HEK293 (cell line): Measurements from ENCODE around the gene CCDC127.

ENCODE experiments used
- CTCF ChIA-PET: fragments of 350-600 bp; formaldehyde crosslinking; extraction: SDS; loops from one replicate; lab custom pipeline; 2021; ENCODE audit warnings: antibody characterized with exemption; lab: Yijun Ruan, JAX
- POLR2A ChIA-PET: fragments of 300-600 bp; formaldehyde crosslinking; extraction: SDS; loops from one replicate; lab custom pipeline; 2020; ENCODE audit warnings: antibody characterized with exemption, inconsistent platforms; lab: Yijun Ruan, JAX
- H3K27ac ChIP-seq: fragments of 200-500 bp; sonication (Bioruptor generic); 2 replicates; pipeline ENCODE4 v1.5.1; 2014; ENCODE audit warnings: low read depth, low read length, control low read depth, inconsistent platforms; ENCODE audit errors: extremely low read depth
- H3K36me3 ChIP-seq, 2 experiments: fragments of 200-500 bp in 1 of 2; sonication (Bioruptor generic) in 1 of 2; 1 replicate in 1 of 2; 2 replicates in 1 of 2; pipeline ENCODE4 v1.5.1; 2014 to 2017; ENCODE audit warnings: inconsistent platforms in 2 of 2, low read length in 2 of 2; ENCODE audit not compliant: control insufficient read depth in 2 of 2, insufficient read depth in 1 of 2
- H3K4me1 ChIP-seq: fragments of 200-500 bp; sonication (Bioruptor generic); 2 replicates; pipeline ENCODE4 v1.5.1; 2014; ENCODE audit warnings: mild to moderate bottlenecking, low read length, inconsistent platforms; ENCODE audit not compliant: control insufficient read depth, insufficient read depth
- H3K4me3 ChIP-seq: 2 replicates; pipeline ENCODE4 v1.5.1; 2011; ENCODE audit warnings: low read depth, mild to moderate bottlenecking, control low read depth, low read length, moderate library complexity
- H3K9me3 ChIP-seq: fragments of 200-500 bp; sonication (Bioruptor generic); 2 replicates; pipeline ENCODE4 v1.5.1; 2014; ENCODE audit warnings: low read depth, low read length, inconsistent platforms; ENCODE audit not compliant: control insufficient read depth, insufficient read depth
- KLF10 ChIP-seq: fragments of 450-650 bp; IDR thresholded peaks from 2 replicates; pipeline ENCODE4 v1.5.1; 2018; ENCODE audit warnings: missing biosample characterization, mild to moderate bottlenecking, missing genetic modification characterization
- OVOL3 ChIP-seq: fragments of 450-650 bp; formaldehyde crosslinking; IDR thresholded peaks from 2 replicates; pipeline ENCODE4 v1.5.1; 2016; ENCODE audit warnings: missing biosample characterization, missing genetic modification characterization
- ZEB2 ChIP-seq: fragments of 450-650 bp; formaldehyde crosslinking; IDR thresholded peaks from 2 replicates; pipeline ENCODE4 v1.5.1; 2016; ENCODE audit warnings: missing biosample characterization, missing genetic modification characterization
- ZNF10 ChIP-seq: fragments of 450-650 bp; formaldehyde crosslinking; IDR thresholded peaks from 2 replicates; pipeline ENCODE4 v1.5.1; 2017; ENCODE audit warnings: missing biosample characterization, missing genetic modification characterization
- ZNF202 ChIP-seq: fragments of 450-650 bp; formaldehyde crosslinking; IDR thresholded peaks from 2 replicates; pipeline ENCODE4 v1.5.1; 2016; ENCODE audit warnings: missing biosample characterization, missing genetic modification characterization, borderline replicate concordance
- ZNF211 ChIP-seq: fragments of 450-650 bp; formaldehyde crosslinking; IDR thresholded peaks from 2 replicates; pipeline ENCODE4 v1.5.1; 2016; ENCODE audit warnings: low read depth, missing biosample characterization, missing genetic modification characterization
- ZNF214 ChIP-seq: fragments of 450-650 bp; formaldehyde crosslinking; IDR thresholded peaks from 2 replicates; pipeline ENCODE4 v1.5.1; 2017; ENCODE audit warnings: missing biosample characterization, mild to moderate bottlenecking, missing genetic modification characterization, borderline replicate concordance
- ZNF266 ChIP-seq: fragments of 450-650 bp; formaldehyde crosslinking; IDR thresholded peaks from 2 replicates; pipeline ENCODE4 v1.5.1; 2016; ENCODE audit warnings: missing biosample characterization, missing genetic modification characterization, low read depth
- ZNF341 ChIP-seq: fragments of 450-650 bp; formaldehyde crosslinking; IDR thresholded peaks from 2 replicates; pipeline ENCODE4; 2016; ENCODE audit warnings: low read depth, missing biosample characterization, missing genetic modification characterization
- ZNF707 ChIP-seq: fragments of 450-650 bp; formaldehyde crosslinking; IDR thresholded peaks from 2 replicates; pipeline ENCODE4 v1.5.1; 2016; ENCODE audit warnings: missing biosample characterization, missing genetic modification characterization
- ZNF791 ChIP-seq: fragments of 450-650 bp; formaldehyde crosslinking; IDR thresholded peaks from 2 replicates; pipeline ENCODE4 v1.5.1; 2016; ENCODE audit warnings: missing biosample characterization, missing genetic modification characterization
- ZNF837 ChIP-seq: fragments of 450-650 bp; formaldehyde crosslinking; IDR thresholded peaks from 2 replicates; pipeline ENCODE4 v1.5.1; 2016; ENCODE audit warnings: missing biosample characterization, missing genetic modification characterization
- TF ChIP-seq, protein P1 (sequence below): fragments of 450-650 bp; formaldehyde crosslinking; conservative IDR thresholded peaks from 2 replicates; pipeline ENCODE4 v1.5.1; 2016; ENCODE audit warnings: low read depth, missing biosample characterization, missing genetic modification characterization
- TF ChIP-seq, protein P2 (sequence below): fragments of 450-650 bp; formaldehyde crosslinking; IDR thresholded peaks from 2 replicates; pipeline ENCODE4 v1.5.1; 2017; ENCODE audit warnings: missing biosample characterization, missing genetic modification characterization
- TF ChIP-seq, protein P3 (sequence below): fragments of 450-650 bp; formaldehyde crosslinking; IDR thresholded peaks from 2 replicates; pipeline ENCODE4 v1.5.1; 2016; ENCODE audit warnings: missing biosample characterization, missing genetic modification characterization
- TF ChIP-seq, protein P4 (sequence below): fragments of 450-650 bp; formaldehyde crosslinking; IDR thresholded peaks from 2 replicates; pipeline ENCODE4 v1.5.1; 2016; ENCODE audit warnings: missing biosample characterization, missing genetic modification characterization, low read depth

The CCDC127 gene

DNA sequence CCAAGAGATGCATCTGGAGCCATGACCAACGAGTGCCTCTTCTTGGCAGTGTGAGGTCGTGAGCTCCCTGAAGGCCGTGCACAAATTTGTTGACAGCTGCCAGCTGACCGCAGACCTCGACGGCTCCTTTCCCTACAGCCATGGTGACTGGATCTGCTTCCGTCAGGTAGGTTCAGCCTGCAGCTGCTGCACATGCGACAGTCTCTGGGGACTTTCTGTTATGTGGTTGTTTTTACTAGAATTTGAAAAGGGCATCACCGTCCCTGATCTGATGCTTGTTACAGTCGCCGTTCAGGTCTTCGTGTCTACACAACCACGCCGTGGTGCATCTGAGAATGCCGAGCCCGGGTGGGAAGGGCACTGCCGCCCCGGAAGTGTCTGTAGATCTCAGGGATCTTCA, 63.1 kb downstream of the CCDC127 start (continued):
- TF ChIP-seq, protein P1, sequence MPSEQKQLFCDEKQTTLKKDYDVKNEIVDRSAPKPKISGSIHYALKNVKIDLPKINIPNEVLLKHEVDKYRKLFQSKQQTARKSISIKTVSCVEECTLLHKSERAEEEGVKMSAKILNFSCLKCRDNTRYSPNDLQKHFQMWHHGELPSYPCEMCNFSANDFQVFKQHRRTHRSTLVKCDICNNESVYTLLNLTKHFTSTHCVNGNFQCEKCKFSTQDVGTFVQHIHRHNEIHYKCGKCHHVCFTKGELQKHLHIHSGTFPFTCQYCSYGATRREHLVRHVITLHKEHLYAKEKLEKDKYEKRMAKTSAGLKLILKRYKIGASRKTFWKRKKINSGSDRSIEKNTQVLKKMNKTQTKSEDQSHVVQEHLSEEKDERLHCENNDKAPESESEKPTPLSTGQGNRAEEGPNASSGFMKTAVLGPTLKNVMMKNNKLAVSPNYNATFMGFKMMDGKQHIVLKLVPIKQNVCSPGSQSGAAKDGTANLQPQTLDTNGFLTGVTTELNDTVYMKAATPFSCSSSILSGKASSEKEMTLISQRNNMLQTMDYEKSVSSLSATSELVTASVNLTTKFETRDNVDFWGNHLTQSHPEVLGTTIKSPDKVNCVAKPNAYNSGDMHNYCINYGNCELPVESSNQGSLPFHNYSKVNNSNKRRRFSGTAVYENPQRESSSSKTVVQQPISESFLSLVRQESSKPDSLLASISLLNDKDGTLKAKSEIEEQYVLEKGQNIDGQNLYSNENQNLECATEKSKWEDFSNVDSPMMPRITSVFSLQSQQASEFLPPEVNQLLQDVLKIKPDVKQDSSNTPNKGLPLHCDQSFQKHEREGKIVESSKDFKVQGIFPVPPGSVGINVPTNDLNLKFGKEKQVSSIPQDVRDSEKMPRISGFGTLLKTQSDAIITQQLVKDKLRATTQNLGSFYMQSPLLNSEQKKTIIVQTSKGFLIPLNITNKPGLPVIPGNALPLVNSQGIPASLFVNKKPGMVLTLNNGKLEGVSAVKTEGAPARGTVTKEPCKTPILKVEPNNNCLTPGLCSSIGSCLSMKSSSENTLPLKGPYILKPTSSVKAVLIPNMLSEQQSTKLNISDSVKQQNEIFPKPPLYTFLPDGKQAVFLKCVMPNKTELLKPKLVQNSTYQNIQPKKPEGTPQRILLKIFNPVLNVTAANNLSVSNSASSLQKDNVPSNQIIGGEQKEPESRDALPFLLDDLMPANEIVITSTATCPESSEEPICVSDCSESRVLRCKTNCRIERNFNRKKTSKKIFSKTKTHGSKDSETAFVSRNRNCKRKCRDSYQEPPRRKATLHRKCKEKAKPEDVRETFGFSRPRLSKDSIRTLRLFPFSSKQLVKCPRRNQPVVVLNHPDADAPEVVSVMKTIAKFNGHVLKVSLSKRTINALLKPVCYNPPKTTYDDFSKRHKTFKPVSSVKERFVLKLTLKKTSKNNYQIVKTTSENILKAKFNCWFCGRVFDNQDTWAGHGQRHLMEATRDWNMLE (tag by site-specific recombination), result no peak
- TF ChIP-seq ZNF211 (tag by site-specific recombination) (no peak), ZNF837 (tag by site-specific recombination) (no peak), KLF10 (tag by site-specific recombination) (no peak)

DNA sequence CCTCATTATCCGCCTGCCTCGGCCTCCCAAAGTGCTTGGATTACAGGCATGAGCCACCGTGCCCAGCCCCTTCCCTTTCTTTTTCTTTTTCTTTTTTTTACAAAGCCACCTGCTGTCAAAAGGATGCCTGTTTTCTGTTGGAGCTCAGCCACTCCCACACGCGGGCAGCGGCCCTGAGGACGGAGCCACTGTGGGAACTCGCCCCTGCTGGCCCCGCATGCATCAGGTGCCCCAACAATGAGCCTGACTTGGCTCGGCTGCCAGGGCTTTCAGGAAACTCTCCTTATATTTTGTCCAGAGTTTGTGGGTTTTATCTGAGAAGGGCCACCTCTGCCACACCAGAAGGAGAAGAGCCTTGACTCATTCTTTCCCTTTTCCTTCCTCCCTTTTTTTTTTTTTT, 63.7 kb downstream of the CCDC127 start:
- Histone ChIP-seq H3K4me1 (no peaks in the 10 kb centered on the region), H3K36me3 (peaks cover 3% of the 10 kb centered on the region in 2 experiments; a peak in 2 of 3 replicates), H3K9me3 (no peaks in the 10 kb centered on the region), H3K4me3 (no peak overlapping the region), H3K27ac (no peak overlapping the region)
- TF ChIP-seq, protein P2, sequence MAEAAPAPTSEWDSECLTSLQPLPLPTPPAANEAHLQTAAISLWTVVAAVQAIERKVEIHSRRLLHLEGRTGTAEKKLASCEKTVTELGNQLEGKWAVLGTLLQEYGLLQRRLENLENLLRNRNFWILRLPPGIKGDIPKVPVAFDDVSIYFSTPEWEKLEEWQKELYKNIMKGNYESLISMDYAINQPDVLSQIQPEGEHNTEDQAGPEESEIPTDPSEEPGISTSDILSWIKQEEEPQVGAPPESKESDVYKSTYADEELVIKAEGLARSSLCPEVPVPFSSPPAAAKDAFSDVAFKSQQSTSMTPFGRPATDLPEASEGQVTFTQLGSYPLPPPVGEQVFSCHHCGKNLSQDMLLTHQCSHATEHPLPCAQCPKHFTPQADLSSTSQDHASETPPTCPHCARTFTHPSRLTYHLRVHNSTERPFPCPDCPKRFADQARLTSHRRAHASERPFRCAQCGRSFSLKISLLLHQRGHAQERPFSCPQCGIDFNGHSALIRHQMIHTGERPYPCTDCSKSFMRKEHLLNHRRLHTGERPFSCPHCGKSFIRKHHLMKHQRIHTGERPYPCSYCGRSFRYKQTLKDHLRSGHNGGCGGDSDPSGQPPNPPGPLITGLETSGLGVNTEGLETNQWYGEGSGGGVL (tag by site-specific recombination), result no peak
- TF ChIP-seq ZNF707, result no peak
- TF ChIP-seq, protein P3, sequence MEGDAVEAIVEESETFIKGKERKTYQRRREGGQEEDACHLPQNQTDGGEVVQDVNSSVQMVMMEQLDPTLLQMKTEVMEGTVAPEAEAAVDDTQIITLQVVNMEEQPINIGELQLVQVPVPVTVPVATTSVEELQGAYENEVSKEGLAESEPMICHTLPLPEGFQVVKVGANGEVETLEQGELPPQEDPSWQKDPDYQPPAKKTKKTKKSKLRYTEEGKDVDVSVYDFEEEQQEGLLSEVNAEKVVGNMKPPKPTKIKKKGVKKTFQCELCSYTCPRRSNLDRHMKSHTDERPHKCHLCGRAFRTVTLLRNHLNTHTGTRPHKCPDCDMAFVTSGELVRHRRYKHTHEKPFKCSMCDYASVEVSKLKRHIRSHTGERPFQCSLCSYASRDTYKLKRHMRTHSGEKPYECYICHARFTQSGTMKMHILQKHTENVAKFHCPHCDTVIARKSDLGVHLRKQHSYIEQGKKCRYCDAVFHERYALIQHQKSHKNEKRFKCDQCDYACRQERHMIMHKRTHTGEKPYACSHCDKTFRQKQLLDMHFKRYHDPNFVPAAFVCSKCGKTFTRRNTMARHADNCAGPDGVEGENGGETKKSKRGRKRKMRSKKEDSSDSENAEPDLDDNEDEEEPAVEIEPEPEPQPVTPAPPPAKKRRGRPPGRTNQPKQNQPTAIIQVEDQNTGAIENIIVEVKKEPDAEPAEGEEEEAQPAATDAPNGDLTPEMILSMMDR, result no peak
- TF ChIP-seq, protein P4, sequence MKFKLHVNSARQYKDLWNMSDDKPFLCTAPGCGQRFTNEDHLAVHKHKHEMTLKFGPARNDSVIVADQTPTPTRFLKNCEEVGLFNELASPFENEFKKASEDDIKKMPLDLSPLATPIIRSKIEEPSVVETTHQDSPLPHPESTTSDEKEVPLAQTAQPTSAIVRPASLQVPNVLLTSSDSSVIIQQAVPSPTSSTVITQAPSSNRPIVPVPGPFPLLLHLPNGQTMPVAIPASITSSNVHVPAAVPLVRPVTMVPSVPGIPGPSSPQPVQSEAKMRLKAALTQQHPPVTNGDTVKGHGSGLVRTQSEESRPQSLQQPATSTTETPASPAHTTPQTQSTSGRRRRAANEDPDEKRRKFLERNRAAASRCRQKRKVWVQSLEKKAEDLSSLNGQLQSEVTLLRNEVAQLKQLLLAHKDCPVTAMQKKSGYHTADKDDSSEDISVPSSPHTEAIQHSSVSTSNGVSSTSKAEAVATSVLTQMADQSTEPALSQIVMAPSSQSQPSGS (tag by site-specific recombination), result no peak
- TF ChIP-seq ZNF202 (tag by site-specific recombination), result no peak
- TF ChIP-seq, protein P1 (tag by site-specific recombination), result no peak
- TF ChIP-seq ZNF266, result no peak
- no peak for TF ChIP-seq ZNF791 (tag by site-specific recombination)
- no peak for TF ChIP-seq ZEB2 (tag by site-specific recombination)
- TF ChIP-seq ZNF341, result no peak
- no peak for TF ChIP-seq OVOL3 (tag by site-specific recombination)
- TF ChIP-seq ZNF214 (tag by site-specific recombination), result no peak
- no peak for TF ChIP-seq ZNF10 (tag by site-specific recombination)
- POLR2A ChIA-PET, result no interaction called here
- CTCF ChIA-PET, result interaction anchor here (0.7 kb wide), 1 partner anchor 24 kb away, joined by 3 read pairs; no protein-coding TSS in a partner anchor
